WI38 (cell line): ENCODE data around the gene POU2AF1.

Experiments used
- H3K4me3 ChIP-seq: 2 replicates; pipeline ENCODE4 v1.5.1; 2011; ENCODE audit warnings: low read depth, mild to moderate bottlenecking, control low read depth, low read length
- CTCF ChIP-seq: IDR thresholded peaks from 2 replicates; pipeline ENCODE4 v1.5.1; 2012; ENCODE audit warnings: low read depth, mild to moderate bottlenecking, control low read depth, low read length

Gene POU2AF1

GRCh38 chr11:111370902-111371578, 8.0 kb downstream of the POU2AF1 start:
- H3K4me3 ChIP-seq: no peak overlapping the region
- no peak for TF ChIP-seq CTCF

GRCh38 chr11:111370270-111370901, 8.7 kb downstream of the POU2AF1 start:
- H3K4me3 ChIP-seq: no peak overlapping the region
- TF ChIP-seq CTCF: no peak

GRCh38 chr11:111368285-111368560, 10.9 kb downstream of the POU2AF1 start:
- no peak for TF ChIP-seq CTCF

GRCh38 chr11:111367411-111368284, 11.4 kb downstream of the POU2AF1 start:
- no peak for TF ChIP-seq CTCF
- no peak overlapping the region for H3K4me3 ChIP-seq

More at GRCh38 chr11:111368285-111368560, 10.9 kb downstream of the POU2AF1 start:
- no peak overlapping the region for H3K4me3 ChIP-seq

- TF ChIP-seq CTCF: no peak
- H3K4me3 ChIP-seq: no peak overlapping the region
Observed at GRCh38 chr11:111366560-111367410, 12.3 kb downstream of the POU2AF1 start.

GRCh38 chr11:111365722-111366559, 13.1 kb downstream of the POU2AF1 start:
- H3K4me3 ChIP-seq: no peak overlapping the region
- TF ChIP-seq CTCF: no peak
